OCI-LY3 (cell line): ENCODE data around the gene GUCY1B1.
"Not testable (repeated sequence)": the region's sequence is repeated elsewhere in the genome, so short reads cannot be mapped to it uniquely, and the experiment has no call there.

Experiments used
- H2AFZ ChIP-seq: fragments of 200-600, 300-600 bp; shearing (Covaris generic); 2 replicates; pipeline ENCODE4 v1.6.0; 2014; ENCODE audit warnings: antibody characterized with exemption, low read depth, low read length
- H3K27ac ChIP-seq: fragments of 200-600, 300-600 bp; sonication (generic); 2 replicates; pipeline ENCODE4 v1.5.1; 2014; ENCODE audit warnings: mild to moderate bottlenecking, low read length, moderate library complexity, mixed read lengths
- H3K27me3 ChIP-seq: fragments of 200-600, 300-600 bp; sonication (generic); 2 replicates; pipeline ENCODE4 v1.6.1; 2014; ENCODE audit warnings: low read depth, low read length, mixed read lengths
- H3K36me3 ChIP-seq: fragments of 200-600, 300-600 bp; sonication (generic); replicated peaks from 2 replicates; pipeline ENCODE3; 2014; ENCODE audit warnings: low read depth, low read length, mixed read lengths
- H3K4me1 ChIP-seq: fragments of 300-600, 200-600 bp; sonication (generic); 2 replicates; pipeline ENCODE4 v1.6.1; 2014; ENCODE audit warnings: low read length, mixed read lengths
- H3K4me2 ChIP-seq: fragments of 200-600, 300-600 bp; sonication (generic); 2 replicates; pipeline ENCODE4 v1.6.1; 2014; ENCODE audit warnings: low read length, mixed read lengths
- H3K4me3 ChIP-seq: fragments of 300-600, 200-600 bp; sonication (generic); 2 replicates; pipeline ENCODE4 v1.5.1; 2014; ENCODE audit warnings: antibody characterized with exemption, mild to moderate bottlenecking, low read length, moderate library complexity
- H3K79me2 ChIP-seq: fragments of 300-600, 200-600 bp; shearing (Covaris generic); 2 replicates; pipeline ENCODE4 v1.6.1; 2014; ENCODE audit warnings: mild to moderate bottlenecking, low read length, mixed read lengths
- H3K9ac ChIP-seq: fragments of 300-600, 200-600 bp; shearing (Covaris generic); 2 replicates; pipeline ENCODE4 v1.6.0; 2014; ENCODE audit warnings: mild to moderate bottlenecking, low read length, moderate library complexity
- H3K9me3 ChIP-seq: fragments of 200-600, 300-600 bp; shearing (Covaris generic); 2 replicates; pipeline ENCODE4 v1.6.1; 2014; ENCODE audit warnings: low read length, mixed read lengths; ENCODE audit not compliant: insufficient read depth
- H4K20me1 ChIP-seq: fragments of 200-600, 300-600 bp; sonication (generic); 2 replicates; pipeline ENCODE4 v1.6.1; 2016; ENCODE audit warnings: low read length, mixed read lengths; ENCODE audit not compliant: insufficient read depth
- CTCF ChIP-seq: fragments of 200-600, 300-600 bp; sonication (generic); IDR thresholded peaks from 2 replicates; pipeline ENCODE4 v1.5.1; 2014; ENCODE audit warnings: antibody characterized with exemption, low read length, low read depth
- EZH2phosphoT487 ChIP-seq: fragments of 200-600 bp; shearing (Covaris generic); IDR thresholded peaks from 2 replicates; pipeline ENCODE4 v1.6.1; 2018; ENCODE audit warnings: antibody characterized with exemption, mixed run types, low read depth

The GUCY1B1 gene

GRCh38 chr4:155795991-155796390, 37.2 kb downstream of the GUCY1B1 start:
- Histone ChIP-seq H3K9ac (no peak overlapping the region), H3K4me1 (no peaks in the 10 kb centered on the region), H4K20me1 (no peaks in the 10 kb centered on the region), H3K9me3 (no peaks in the 10 kb centered on the region), H3K79me2 (no peaks in the 10 kb centered on the region), H3K36me3 (no peaks in the 10 kb centered on the region), H2AFZ (peak overlapping the region; percentile 60), H3K4me3 (no peak overlapping the region), H3K27ac (no peak overlapping the region), H3K4me2 (no peak overlapping the region), H3K27me3 (no peaks in the 10 kb centered on the region)
- TF ChIP-seq CTCF, result peak; percentile 58
- no peak for TF ChIP-seq EZH2phosphoT487

GRCh38 chr4:155797581-155797980, 38.8 kb downstream of the GUCY1B1 start:
- H3K4me2 ChIP-seq, H3K9ac ChIP-seq, H3K27me3 ChIP-seq, H3K4me1 ChIP-seq, H3K4me3 ChIP-seq, H3K27ac ChIP-seq, H3K9me3 ChIP-seq, H2AFZ ChIP-seq, H3K79me2 ChIP-seq, H3K36me3 ChIP-seq, H4K20me1 ChIP-seq: not testable (repeated sequence)

GRCh38 chr4:155799116-155799793, 40.4 kb downstream of the GUCY1B1 start:
- no peak overlapping the region for H3K4me3 ChIP-seq
- no peaks in the 10 kb centered on the region for H3K9me3 ChIP-seq
- H3K27me3 ChIP-seq, result no peaks in the 10 kb centered on the region
- H3K4me2 ChIP-seq, result no peak overlapping the region
- H2AFZ ChIP-seq, result no peak overlapping the region
- no peaks in the 10 kb centered on the region for H3K79me2 ChIP-seq
- H3K9ac ChIP-seq, result no peak overlapping the region
- no peak overlapping the region for H3K27ac ChIP-seq
- no peaks in the 10 kb centered on the region for H3K36me3 ChIP-seq
- no peak for TF ChIP-seq CTCF
- no peak for TF ChIP-seq EZH2phosphoT487
- no peaks in the 10 kb centered on the region for H3K4me1 ChIP-seq
- no peaks in the 10 kb centered on the region for H4K20me1 ChIP-seq

DNA sequence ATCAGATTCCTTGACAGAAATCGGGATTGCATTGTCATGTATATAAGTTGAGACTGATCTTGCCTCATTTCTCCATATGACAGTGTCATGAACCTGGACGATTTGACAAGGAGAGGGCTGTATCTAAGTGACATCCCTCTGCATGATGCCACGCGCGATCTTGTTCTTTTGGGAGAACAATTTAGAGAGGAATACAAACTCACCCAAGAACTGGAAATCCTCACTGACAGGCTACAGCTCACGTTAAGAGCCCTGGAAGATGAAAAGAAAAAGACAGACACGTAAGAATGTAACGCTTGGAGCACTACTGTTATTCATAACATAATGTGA, 40.9 kb downstream of the GUCY1B1 start:
- Histone ChIP-seq H4K20me1 (no peaks in the 10 kb centered on the region), H3K79me2 (no peaks in the 10 kb centered on the region), H2AFZ (no peak overlapping the region), H3K4me2 (no peak overlapping the region), H3K9me3 (no peaks in the 10 kb centered on the region), H3K4me1 (no peaks in the 10 kb centered on the region), H3K27me3 (no peaks in the 10 kb centered on the region), H3K4me3 (no peak overlapping the region), H3K9ac (no peak overlapping the region), H3K27ac (no peak overlapping the region), H3K36me3 (no peaks in the 10 kb centered on the region)
- TF ChIP-seq EZH2phosphoT487 (no peak), CTCF (no peak)
